Stimulated activated CD8-positive, alpha-beta memory T cell treated with anti-CD3 and anti-CD28 coated beads, Interleukin-2, amount 100 ng/mL, for 1 hour (primary cell): ENCODE results near the gene PIAS1.
"Not testable (repeated sequence)": the region's sequence is repeated elsewhere in the genome, so short reads cannot be mapped to it uniquely, and the experiment has no call there.

ENCODE experiments used
- DNase-seq, 2 donors: peaks; one replicate each; pipeline ENCODE4 v3.0.0-alpha.2; 2020; ENCODE audit warnings: low read depth in 2 of 2

Gene PIAS1

GRCh38 chr15:68053701-68054627, at the start of gene PIAS1:
Gene PIAS1 (plus strand): TSS chr15:68054315. CDS start chr15:68054327, 12 bp downstream.
- peak; percentile 86 to 92 for DNase-seq

- not testable (repeated sequence) for DNase-seq
These were observed 46.5 kb upstream of the PIAS1 start for GRCh38 chr15:68007642-68008041.

GRCh38 chr15:68010361-68011153, 43.6 kb upstream of the PIAS1 start:
- no peak for DNase-seq

DNA sequence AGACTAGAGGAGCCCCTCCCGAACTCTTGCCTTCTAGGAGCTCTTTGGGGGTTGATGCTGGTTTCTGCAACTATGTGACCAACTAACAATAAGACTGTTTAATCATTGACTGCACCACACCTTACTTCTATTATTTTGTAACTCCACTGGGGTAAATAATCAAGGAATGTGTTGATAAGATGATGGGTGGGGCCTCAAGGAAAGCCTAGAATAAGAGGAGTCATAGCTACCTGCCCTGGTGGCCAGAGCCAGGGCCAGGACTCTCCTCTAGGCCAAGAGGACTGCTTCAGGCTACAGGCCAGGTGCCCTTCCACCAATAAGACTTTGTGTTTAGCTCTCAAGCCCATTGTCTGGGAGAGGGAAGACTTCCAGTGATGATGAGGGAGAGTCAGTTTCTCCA, 41.2 kb upstream of the PIAS1 start:
- DNase-seq = no peak

- no peak for DNase-seq
These were observed 39.9 kb upstream of the PIAS1 start for GRCh38 chr15:68014219-68014618.

GRCh38 chr15:68015244-68015643, 38.9 kb upstream of the PIAS1 start:
- no peak for DNase-seq

DNA sequence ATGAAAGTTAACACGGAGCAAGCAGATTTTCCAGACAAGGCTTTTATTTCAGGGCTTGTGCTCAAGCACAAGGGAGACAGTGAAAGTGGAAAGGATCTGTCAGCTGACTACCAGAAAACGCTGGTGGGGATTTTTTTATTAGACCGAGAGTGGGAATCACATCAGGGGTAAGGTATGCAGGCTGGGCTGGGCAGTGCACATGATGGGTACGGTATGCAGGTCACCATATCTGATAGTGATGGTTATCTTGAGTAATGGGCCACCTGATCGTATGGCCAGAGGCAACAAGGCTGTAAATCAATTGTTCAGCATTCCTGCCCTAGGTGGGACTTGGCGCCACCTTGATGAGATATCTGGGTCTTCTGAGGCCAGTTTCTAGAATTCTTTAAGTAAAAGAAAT, 36.9 kb upstream of the PIAS1 start:
- DNase-seq = no peak

- no peak for DNase-seq
These were observed 35.2 kb upstream of the PIAS1 start for GRCh38 chr15:68018797-68019444.

GRCh38 chr15:68019814-68020525, 34.1 kb upstream of the PIAS1 start:
- no peak for DNase-seq

- DNase-seq = no peak
These were observed 33.4 kb upstream of the PIAS1 start for GRCh38 chr15:68020685-68021084.

DNA sequence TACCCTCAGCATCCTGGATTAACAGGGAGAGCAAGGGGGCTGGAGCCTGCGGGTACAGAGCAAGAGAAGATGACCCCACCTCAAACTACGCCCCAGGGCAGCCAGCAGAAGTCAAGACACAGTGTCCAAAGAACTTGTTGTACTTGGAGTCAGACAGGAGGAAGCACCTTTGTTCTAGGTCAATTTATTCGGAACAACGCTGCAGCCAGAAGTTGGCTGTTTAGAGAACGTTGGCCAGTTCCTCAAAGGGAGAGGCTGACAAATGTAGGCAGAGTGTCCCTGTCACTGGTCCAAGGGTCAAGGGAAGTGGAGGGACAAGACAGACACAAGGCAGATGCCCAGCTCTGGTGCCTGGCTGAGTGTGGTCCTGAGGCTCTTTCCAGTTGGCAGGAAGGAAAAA, 32.1 kb upstream of the PIAS1 start:
- DNase-seq = no peak

- DNase-seq = no peak
These were observed 30.6 kb upstream of the PIAS1 start for GRCh38 chr15:68023307-68024101.

- DNase-seq = no peak
These were observed 28.2 kb upstream of the PIAS1 start for GRCh38 chr15:68025835-68026424.

- DNase-seq = no peak
These were observed 26.7 kb upstream of the PIAS1 start for GRCh38 chr15:68027388-68027787.

DNA sequence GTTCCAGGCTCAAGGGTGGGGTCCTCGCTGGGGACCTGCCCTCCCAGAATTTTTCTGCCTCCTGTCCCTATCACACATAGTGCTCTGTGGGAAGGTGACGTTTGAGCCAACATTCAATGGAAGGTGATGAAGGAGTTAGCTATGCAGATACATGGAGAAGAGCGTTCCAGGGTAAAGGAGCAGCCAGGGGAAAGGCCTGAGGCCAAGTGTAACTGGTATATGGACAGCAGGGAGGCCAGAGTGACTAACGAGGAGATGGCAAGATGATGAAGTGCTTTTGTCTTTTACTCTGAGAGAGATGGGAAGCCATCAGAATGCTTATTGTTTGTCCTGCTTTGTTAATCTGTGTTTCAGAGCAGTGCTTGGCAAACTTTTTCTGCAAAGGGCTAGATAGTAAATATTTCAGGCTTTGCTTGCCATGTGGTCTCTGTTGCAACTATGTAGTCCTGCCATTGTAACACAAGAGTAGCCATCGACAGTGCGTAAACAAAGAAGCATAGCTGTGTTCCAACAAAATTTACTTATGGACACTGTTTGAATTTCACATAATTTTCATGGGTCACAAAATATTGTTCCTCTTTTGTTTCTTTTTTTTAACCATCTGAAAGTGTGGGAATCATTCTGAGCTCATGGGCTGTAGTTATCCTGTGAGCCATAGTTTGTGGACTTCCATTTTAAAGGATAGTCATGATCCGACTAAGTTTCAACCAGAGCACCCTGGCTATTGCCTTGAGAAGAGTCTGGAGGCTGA, 25.8 kb upstream of the PIAS1 start:
- DNase-seq = no peak

DNA sequence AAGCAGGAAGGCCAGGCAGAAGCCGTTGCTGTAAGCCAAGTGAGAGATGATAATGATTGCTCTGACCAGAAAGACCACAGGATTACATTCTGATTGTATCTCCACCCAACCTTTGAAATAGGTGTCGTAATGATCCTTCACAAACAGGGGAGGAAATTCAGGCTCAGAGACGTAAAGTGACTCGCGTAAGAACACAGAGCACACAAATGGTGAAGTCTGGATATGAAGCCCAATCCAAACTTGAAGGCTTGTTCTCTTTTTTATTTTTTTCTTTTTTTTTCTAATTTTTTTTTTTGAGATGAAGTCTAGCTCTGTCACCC, 25.3 kb upstream of the PIAS1 start:
- no peak for DNase-seq

GRCh38 chr15:68029959-68030358, 24.2 kb upstream of the PIAS1 start:
- no peak for DNase-seq

- DNase-seq = no peak
These were observed 22.7 kb upstream of the PIAS1 start for GRCh38 chr15:68031404-68031803.

- DNase-seq = no peak
These were observed 21.4 kb upstream of the PIAS1 start for GRCh38 chr15:68032672-68033071.

GRCh38 chr15:68034081-68034480, 20.0 kb upstream of the PIAS1 start:
- DNase-seq = no peak
